ENCODE data around the gene SULT1A2.
"Not testable (repeated sequence)": the region's sequence is repeated elsewhere in the genome, so short reads cannot be mapped to it uniquely, and the experiment has no call there.

The SULT1A2 gene

GRCh38 chr16:28558456-28558855 lies 38.4 kb downstream of the SULT1A2 start:
- no peak for DNase-seq (ENCODE audit: low read depth)

GRCh38 chr16:28556914-28557320 lies 39.9 kb downstream of the SULT1A2 start:
- no peak for DNase-seq (ENCODE audit: low read depth)

- no peak for DNase-seq (ENCODE audit: low read depth)
These were observed 41.3 kb downstream of the SULT1A2 start for GRCh38 chr16:28555561-28555960.

GRCh38 chr16:28554634-28555423 lies 42.0 kb downstream of the SULT1A2 start:
- DNase-seq (ENCODE audit: low read depth): no peak

GRCh38 chr16:28553776-28554633 lies 42.8 kb downstream of the SULT1A2 start, which contains the start of gene SGF29:
TSS of gene SGF29 (plus strand) at chr16:28553920. CDS start at chr16:28581070, 27,150 bp downstream.
- DNase-seq (ENCODE audit: low read depth): peak; percentile 89

- no peak for DNase-seq (ENCODE audit: low read depth)
These were observed 47.5 kb downstream of the SULT1A2 start for GRCh38 chr16:28549301-28549899.

GRCh38 chr16:28548306-28548802 lies 48.5 kb downstream of the SULT1A2 start:
- DNase-seq (ENCODE audit: low read depth): no peak

GRCh38 chr16:28546626-28547025 lies 50.2 kb downstream of the SULT1A2 start:
- no peak for DNase-seq (ENCODE audit: low read depth)

GRCh38 chr16:28545964-28546363 lies 50.9 kb downstream of the SULT1A2 start:
- DNase-seq (ENCODE audit: low read depth): not testable (repeated sequence)

- DNase-seq (ENCODE audit: low read depth): no peak
These were observed 51.9 kb downstream of the SULT1A2 start for GRCh38 chr16:28544998-28545397.

GRCh38 chr16:28543072-28543471 lies 53.8 kb downstream of the SULT1A2 start:
- no peak for DNase-seq (ENCODE audit: low read depth)

GRCh38 chr16:28542646-28543045 lies 54.2 kb downstream of the SULT1A2 start:
- DNase-seq (ENCODE audit: low read depth): no peak

Data from stimulated activated CD4-positive, alpha-beta T cell treated with anti-CD3 and anti-CD28 coated beads, Interleukin-2, amount 100 ng/mL, for 4 hours (primary cell).